ENCODE data around the gene STK24. TPM values are rescaled to one million over a fixed set of nuclear protein-coding genes. Genes with fewer than 3 reads are reported as not detected.

Gene STK24
- total RNA-seq, 4 donors from 2014 or later = 49.8 to 68.9 (median 57.0) TPM

- Histone ChIP-seq H3K27ac (peak overlapping the region in 1 of 4 donors; percentile 84), H3K4me1 (peaks cover 0 to 72% (median 30%) of the 10 kb centered on the region in 4 donors), H3K36me3 (peaks cover 0 to 42% (median 0%) of the 10 kb centered on the region in 3 donors), H3K27me3 (no peaks in the 10 kb centered on the region), H3K9me3 (no peaks in the 10 kb centered on the region), H3K4me3 (no peak overlapping the region)
- peak in 1 of 2 donors; percentile 76 for TF ChIP-seq EP300 (IDR thresholded peaks at IDR 0.05)
- TF ChIP-seq, protein P1, sequence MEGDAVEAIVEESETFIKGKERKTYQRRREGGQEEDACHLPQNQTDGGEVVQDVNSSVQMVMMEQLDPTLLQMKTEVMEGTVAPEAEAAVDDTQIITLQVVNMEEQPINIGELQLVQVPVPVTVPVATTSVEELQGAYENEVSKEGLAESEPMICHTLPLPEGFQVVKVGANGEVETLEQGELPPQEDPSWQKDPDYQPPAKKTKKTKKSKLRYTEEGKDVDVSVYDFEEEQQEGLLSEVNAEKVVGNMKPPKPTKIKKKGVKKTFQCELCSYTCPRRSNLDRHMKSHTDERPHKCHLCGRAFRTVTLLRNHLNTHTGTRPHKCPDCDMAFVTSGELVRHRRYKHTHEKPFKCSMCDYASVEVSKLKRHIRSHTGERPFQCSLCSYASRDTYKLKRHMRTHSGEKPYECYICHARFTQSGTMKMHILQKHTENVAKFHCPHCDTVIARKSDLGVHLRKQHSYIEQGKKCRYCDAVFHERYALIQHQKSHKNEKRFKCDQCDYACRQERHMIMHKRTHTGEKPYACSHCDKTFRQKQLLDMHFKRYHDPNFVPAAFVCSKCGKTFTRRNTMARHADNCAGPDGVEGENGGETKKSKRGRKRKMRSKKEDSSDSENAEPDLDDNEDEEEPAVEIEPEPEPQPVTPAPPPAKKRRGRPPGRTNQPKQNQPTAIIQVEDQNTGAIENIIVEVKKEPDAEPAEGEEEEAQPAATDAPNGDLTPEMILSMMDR (IDR thresholded peaks at IDR 0.05) = no peak
- 70 to 72% methylated on average over 15 of the region's 15 CpGs for WGBS, 2 donors
- DNase-seq (ENCODE audit: low spot score in 2 of 2) = no peak
Measured at GRCh38 chr13:98452851-98453843, 123.8 kb downstream of the STK24 start.

DNA sequence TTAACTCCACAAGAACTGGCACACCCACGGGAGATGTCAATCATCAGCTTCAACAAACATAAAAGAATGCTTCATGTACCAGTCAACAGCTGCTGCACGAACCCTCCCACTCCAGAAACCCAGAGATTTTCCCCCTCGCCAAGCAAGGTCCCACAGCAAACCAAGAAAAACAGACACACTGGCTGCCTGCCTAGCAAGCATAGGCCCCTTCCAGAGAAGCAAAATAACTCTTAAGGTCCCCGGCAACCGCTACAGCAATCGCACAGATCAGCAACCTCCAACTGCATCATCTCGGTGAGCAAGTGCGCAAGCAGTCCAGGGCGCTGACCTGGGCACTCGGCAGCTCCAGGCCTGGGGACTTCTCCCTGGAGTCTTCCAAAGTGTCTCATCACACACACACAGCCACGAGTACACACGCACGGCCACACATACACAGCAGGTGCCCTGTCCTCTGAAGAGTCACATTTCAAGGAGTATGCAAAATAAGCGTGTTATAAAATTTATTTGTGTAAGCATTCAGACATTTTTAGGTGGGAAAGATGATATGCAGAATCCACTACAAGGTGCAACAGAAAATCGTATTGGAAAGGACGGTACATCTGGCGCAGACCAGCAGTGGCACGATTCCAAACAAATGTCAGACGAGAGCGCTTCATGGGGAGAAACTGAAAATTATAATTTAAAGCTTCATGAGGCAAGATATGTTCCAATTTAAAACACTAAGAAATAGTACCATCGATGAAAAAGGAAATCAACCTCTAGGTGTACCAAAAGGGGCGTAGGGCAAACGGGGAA lies 125.0 kb downstream of the STK24 start:
- peak; percentile 40 to 48 for DNase-seq (ENCODE audit: low spot score in 2 of 2)
- Histone ChIP-seq H3K27me3 (no peaks in the 10 kb centered on the region), H3K9me3 (no peaks in the 10 kb centered on the region), H3K4me1 (peaks cover 0 to 68% (median 30%) of the 10 kb centered on the region in 4 donors), H3K27ac (peak overlapping the region; percentile 32 to 84 (median 60)), H3K36me3 (peaks cover 0 to 43% (median 0%) of the 10 kb centered on the region in 3 donors), H3K4me3 (no peak overlapping the region)
- TF ChIP-seq POLR2A (IDR thresholded peaks at IDR 0.05) (no peak), EP300 (IDR thresholded peaks at IDR 0.05) (peak in 1 of 2 donors; percentile 70)
- 62 to 75% methylated on average over 23 of the region's 23 CpGs for WGBS, 2 donors

GRCh38 chr13:98450539-98451111 lies 126.3 kb downstream of the STK24 start:
- no peak for TF ChIP-seq POLR2A (IDR thresholded peaks at IDR 0.05)
- TF ChIP-seq EP300 (IDR thresholded peaks at IDR 0.05) = no peak
- TF ChIP-seq, protein P1 (IDR thresholded peaks at IDR 0.05) = no peak
- H3K9me3 ChIP-seq = no peaks in the 10 kb centered on the region
- no peaks in the 10 kb centered on the region for H3K27me3 ChIP-seq
- no peak overlapping the region for H3K4me3 ChIP-seq
- peaks cover 0 to 46% (median 0%) of the 10 kb centered on the region in 3 donors for H3K36me3 ChIP-seq
- H3K27ac ChIP-seq = peak overlapping the region; percentile 38 to 84 (median 60)
- DNase-seq (ENCODE audit: low spot score in 2 of 2) = no peak
- H3K4me1 ChIP-seq = peaks cover 0 to 67% (median 30%) of the 10 kb centered on the region in 4 donors
- WGBS, 2 donors = 37 to 41% methylated on average over 14 of the region's 14 CpGs

DNA sequence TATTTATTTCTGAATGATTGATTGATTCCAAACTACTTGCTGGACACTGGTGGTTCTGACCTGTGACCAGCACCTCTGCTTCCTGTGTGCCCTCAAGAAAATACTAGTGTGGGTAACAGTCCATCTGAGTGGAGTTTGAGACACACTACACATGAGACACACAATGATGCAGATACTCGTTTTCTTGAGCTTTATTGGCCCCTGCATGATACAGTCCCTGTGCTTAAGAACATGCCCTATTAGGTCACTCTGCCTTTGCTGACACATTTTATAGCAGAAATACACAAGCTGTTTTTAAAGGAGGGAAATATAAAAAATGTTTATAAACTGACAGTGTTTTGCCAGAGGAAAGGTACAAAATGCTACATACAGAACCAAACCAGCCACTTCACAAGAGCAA lies 126.9 kb downstream of the STK24 start:
- WGBS, 2 donors = 33 to 38% methylated on average over 1 of the region's 1 CpG
- no peak for DNase-seq (ENCODE audit: low spot score in 2 of 2)
- Histone ChIP-seq H3K27ac (peak overlapping the region; percentile 38 to 84 (median 60)), H3K27me3 (no peaks in the 10 kb centered on the region), H3K4me1 (peaks cover 0 to 67% (median 33%) of the 10 kb centered on the region in 4 donors), H3K9me3 (no peaks in the 10 kb centered on the region), H3K36me3 (peaks cover 0 to 47% (median 0%) of the 10 kb centered on the region in 3 donors), H3K4me3 (no peak overlapping the region)
- TF ChIP-seq EP300 (IDR thresholded peaks at IDR 0.05) (no peak), POLR2A (IDR thresholded peaks at IDR 0.05) (no peak)
- TF ChIP-seq, protein P1 (IDR thresholded peaks at IDR 0.05) = no peak

DNA sequence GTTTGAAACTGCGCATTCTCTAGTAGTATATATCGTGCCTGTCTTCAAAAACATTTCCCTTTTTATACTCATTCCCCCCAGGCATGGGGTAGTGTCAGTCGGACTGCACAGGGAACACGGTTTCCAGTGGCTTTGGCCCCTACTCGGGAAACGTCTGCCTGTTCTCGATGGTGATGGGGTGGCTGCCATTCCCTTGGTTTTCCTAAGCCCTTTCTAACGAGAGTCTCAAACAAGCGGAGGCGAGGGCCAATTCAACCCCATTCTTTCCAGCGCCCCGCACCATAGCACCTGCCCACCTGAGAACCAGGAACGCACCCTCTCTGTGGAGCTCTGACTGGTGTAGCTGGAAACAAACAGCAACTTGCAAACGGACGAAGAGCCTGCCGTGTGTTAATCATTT lies 127.6 kb downstream of the STK24 start:
- DNase-seq (ENCODE audit: low spot score in 2 of 2) = no peak
- TF ChIP-seq POLR2A (IDR thresholded peaks at IDR 0.05) = no peak
- TF ChIP-seq, protein P1 (IDR thresholded peaks at IDR 0.05) = no peak
- no peaks in the 10 kb centered on the region for H3K27me3 ChIP-seq
- H3K9me3 ChIP-seq = no peaks in the 10 kb centered on the region
- 80 to 86% methylated on average over 16 of the region's 16 CpGs for WGBS, 2 donors
- no peak overlapping the region for H3K4me3 ChIP-seq
- H3K36me3 ChIP-seq = peaks cover 0 to 47% (median 0%) of the 10 kb centered on the region in 3 donors
- peaks cover 0 to 60% (median 27%) of the 10 kb centered on the region in 4 donors for H3K4me1 ChIP-seq
- peak overlapping the region in 2 of 4 donors; percentile 73 to 84 for H3K27ac ChIP-seq

Data from tibial nerve (tissue), 4 donors.